ENCODE measurements around the gene RALBP1. TPM values are rescaled to one million over a fixed set of nuclear protein-coding genes. Genes with fewer than 3 reads are reported as not detected.

RALBP1 gene
- total and polyA plus RNA-seq, 12 donors: 22.5 to 59.9 (median 44.8) TPM

GRCh38 chr18:9545029-9545428 lies 69.7 kb downstream of the RALBP1 start:
- Histone ChIP-seq H3K4me3 (no peak overlapping the region), H3K9me3 (replicated peaks in 1 of 3) (no peaks in the 10 kb centered on the region), H3K36me3 (replicated peaks in 1 of 2) (peaks cover 0 to 42% of the 10 kb centered on the region in 2 donors), H3K4me1 (replicated peaks in 1 of 2) (no peaks in the 10 kb centered on the region), H3K27me3 (no peaks in the 10 kb centered on the region), H3K27ac (no peak overlapping the region)
- 85 to 90% (median 85%) methylated on average over 5 of the region's 5 CpGs for WGBS, 4 donors
- TF ChIP-seq CTCF (IDR thresholded peaks at IDR 0.05) (no peak), POLR2A (IDR thresholded peaks at IDR 0.05) (no peak)
- DNase-seq: no peak
- intact Hi-C loops (cut with DNase I): no loop called here

- TF ChIP-seq CTCF (IDR thresholded peaks at IDR 0.05) (no peak), POLR2A (IDR thresholded peaks at IDR 0.05) (no peak)
- intact Hi-C loops (cut with DNase I): no loop called here
- Histone ChIP-seq H3K9me3 (replicated peaks in 1 of 3) (no peaks in the 10 kb centered on the region), H3K36me3 (replicated peaks in 1 of 2) (peaks cover 0 to 56% of the 10 kb centered on the region in 2 donors), H3K27ac (no peak overlapping the region), H3K4me1 (replicated peaks in 1 of 2) (no peaks in the 10 kb centered on the region), H3K4me3 (no peak overlapping the region), H3K27me3 (no peaks in the 10 kb centered on the region)
- DNase-seq: no peak
- WGBS, 4 donors: 84 to 93% (median 89%) methylated on average over 6 of the region's 6 CpGs
These were observed 71.2 kb downstream of the RALBP1 start for GRCh38 chr18:9546468-9546867.

GRCh38 chr18:9547782-9548181 lies 72.5 kb downstream of the RALBP1 start:
- Histone ChIP-seq H3K4me3 (no peak overlapping the region), H3K9me3 (replicated peaks in 1 of 3) (no peaks in the 10 kb centered on the region), H3K27ac (no peak overlapping the region), H3K36me3 (replicated peaks in 1 of 2) (peaks cover 0 to 68% of the 10 kb centered on the region in 2 donors), H3K4me1 (replicated peaks in 1 of 2) (no peaks in the 10 kb centered on the region), H3K27me3 (no peaks in the 10 kb centered on the region)
- TF ChIP-seq CTCF (IDR thresholded peaks at IDR 0.05) (no peak), POLR2A (IDR thresholded peaks at IDR 0.05) (no peak)
- intact Hi-C loops (cut with DNase I): no loop called here
- no peak for DNase-seq
- WGBS, 4 donors: 95 to 97% (median 96%) methylated on average over 7 of the region's 7 CpGs

- Histone ChIP-seq H3K4me1 (replicated peaks in 1 of 2) (no peaks in the 10 kb centered on the region), H3K9me3 (replicated peaks in 1 of 3) (no peaks in the 10 kb centered on the region), H3K27ac (no peak overlapping the region), H3K27me3 (no peaks in the 10 kb centered on the region), H3K36me3 (replicated peaks in 1 of 2) (peaks cover 0 to 81% of the 10 kb centered on the region in 2 donors), H3K4me3 (no peak overlapping the region)
- no peak for DNase-seq
- intact Hi-C loops (cut with DNase I): no loop called here
- TF ChIP-seq POLR2A (IDR thresholded peaks at IDR 0.05) (no peak), CTCF (IDR thresholded peaks at IDR 0.05) (no peak)
- WGBS, 4 donors: 91 to 93% (median 92%) methylated on average over 7 of the region's 7 CpGs
These were observed 74.1 kb downstream of the RALBP1 start for GRCh38 chr18:9549405-9549804.

Measured in adrenal gland (tissue), 12 donors.